ENCODE results near the gene ITSN1.
"Not testable (repeated sequence)": the region's sequence is repeated elsewhere in the genome, so short reads cannot be mapped to it uniquely, and the experiment has no call there.

The ITSN1 gene

GRCh38 chr21:33651965-33652680, 9.8 kb downstream of the ITSN1 start:
- DNase-seq: no peak

- no peak for DNase-seq
Measured at GRCh38 chr21:33654412-33654811, 12.1 kb downstream of the ITSN1 start.

GRCh38 chr21:33655588-33656221, 13.4 kb downstream of the ITSN1 start:
- DNase-seq: peak; percentile 94

- DNase-seq: no peak
Measured at GRCh38 chr21:33657124-33657820, 15.0 kb downstream of the ITSN1 start.

- no peak for DNase-seq
Measured at GRCh38 chr21:33658919-33659567, 16.7 kb downstream of the ITSN1 start.

GRCh38 chr21:33659568-33659949, 17.3 kb downstream of the ITSN1 start:
- DNase-seq: no peak

- no peak for DNase-seq
Measured at GRCh38 chr21:33660406-33660805, 18.1 kb downstream of the ITSN1 start.

- DNase-seq: no peak
Measured at GRCh38 chr21:33661146-33661545, 18.8 kb downstream of the ITSN1 start.

GRCh38 chr21:33662046-33662445, 19.7 kb downstream of the ITSN1 start:
- no peak for DNase-seq

GRCh38 chr21:33663241-33663640, 20.9 kb downstream of the ITSN1 start:
- DNase-seq: no peak

GRCh38 chr21:33664135-33664534, 21.8 kb downstream of the ITSN1 start:
- no peak for DNase-seq

GRCh38 chr21:33666153-33666552, 23.9 kb downstream of the ITSN1 start:
- no peak for DNase-seq

- no peak for DNase-seq
Measured at GRCh38 chr21:33667636-33668035, 25.3 kb downstream of the ITSN1 start.

- DNase-seq: no peak
Measured at GRCh38 chr21:33668180-33668579, 25.9 kb downstream of the ITSN1 start.

- DNase-seq: no peak
Measured at GRCh38 chr21:33668620-33669019, 26.3 kb downstream of the ITSN1 start.

- no peak for DNase-seq
Measured at GRCh38 chr21:33670076-33670978, 28.0 kb downstream of the ITSN1 start.

- DNase-seq: no peak
Measured at GRCh38 chr21:33673473-33673872, 31.2 kb downstream of the ITSN1 start.

- DNase-seq: no peak
Measured at GRCh38 chr21:33674226-33674625, 31.9 kb downstream of the ITSN1 start.

GRCh38 chr21:33676666-33677065, 34.4 kb downstream of the ITSN1 start:
- not testable (repeated sequence) for DNase-seq

GRCh38 chr21:33677450-33677849, 35.1 kb downstream of the ITSN1 start:
- DNase-seq: no peak

GRCh38 chr21:33680870-33681269, 38.6 kb downstream of the ITSN1 start:
- DNase-seq: no peak

- DNase-seq: peak; percentile 77
Measured at GRCh38 chr21:33682992-33683627, 40.8 kb downstream of the ITSN1 start.

All from islet precursor cell (in vitro differentiated cells).